Endodermal cell (in vitro differentiated cells): ENCODE results near the gene MISP. TPM values are rescaled to one million over a fixed set of nuclear protein-coding genes. Genes with fewer than 3 reads are reported as not detected.

ENCODE experiments used
- DNase-seq: peaks from one replicate; pipeline ENCODE4 v3.0.0-alpha.2; 2017
- H3K27ac ChIP-seq: 2 replicates; pipeline ENCODE4 v1.5.1; 2013; ENCODE audit warnings: mild to moderate bottlenecking, low read depth, low read length, moderate library complexity
- H3K27me3 ChIP-seq: 2 replicates; pipeline ENCODE4 v1.6.1; 2013; ENCODE audit warnings: mild to moderate bottlenecking, low read length, moderate library complexity; ENCODE audit not compliant: insufficient read depth, control insufficient read depth, poor library complexity, severe bottlenecking
- H3K36me3 ChIP-seq: 2 replicates; pipeline ENCODE4 v1.7.0; 2013; ENCODE audit warnings: mild to moderate bottlenecking, low read length, moderate library complexity; ENCODE audit not compliant: control insufficient read depth, insufficient read depth
- H3K4me1 ChIP-seq: one replicate; pipeline ENCODE4 v1.7.0; 2013; ENCODE audit warnings: low read length; ENCODE audit not compliant: control insufficient read depth, insufficient read depth
- H3K4me3 ChIP-seq: 2 replicates; pipeline ENCODE4 v1.5.1; 2013; ENCODE audit warnings: mild to moderate bottlenecking, low read length, moderate library complexity
- H3K9ac ChIP-seq: 2 replicates; pipeline ENCODE4 v1.6.1; 2013; ENCODE audit warnings: mild to moderate bottlenecking, low read length, moderate library complexity; ENCODE audit not compliant: poor library complexity, severe bottlenecking; ENCODE audit errors: extremely low read depth
- H3K9me3 ChIP-seq: 2 replicates; pipeline ENCODE4 v1.6.1; 2013; ENCODE audit warnings: mild to moderate bottlenecking, low read length, moderate library complexity; ENCODE audit not compliant: control insufficient read depth
- H3K27ac Mint-ChIP-seq: 2 replicates; pipeline ENCODE4 v1.8.0; 2020; ENCODE audit warnings: mixed read lengths
- H3K27me3 Mint-ChIP-seq: 2 replicates; pipeline ENCODE4 v1.8.0; 2021; ENCODE audit warnings: mild to moderate bottlenecking, mixed read lengths; ENCODE audit not compliant: insufficient read depth
- H3K36me3 Mint-ChIP-seq: 2 replicates; pipeline ENCODE4 v1.8.0; 2020; ENCODE audit warnings: low read depth, mixed read lengths
- H3K4me1 Mint-ChIP-seq: 2 replicates; pipeline ENCODE4 v1.8.0; 2020; ENCODE audit warnings: mixed read lengths
- H3K4me3 Mint-ChIP-seq: 2 replicates; pipeline ENCODE4 v1.8.0; 2020; ENCODE audit warnings: mild to moderate bottlenecking, moderate library complexity, mixed read lengths
- H3K9me3 Mint-ChIP-seq: 2 replicates; pipeline ENCODE4 v1.8.0; 2020; ENCODE audit warnings: mild to moderate bottlenecking, mixed read lengths
- CTCF ChIP-seq: fragments of 200-600 bp; sonication (generic); conservative IDR thresholded peaks from 2 replicates; pipeline ENCODE4 v1.5.0; 2021; ENCODE audit warnings: antibody characterized with exemption, mild to moderate bottlenecking
- WGBS, 2 experiments: methylation state at CpG; one replicate each; pipeline versions ENCODE4 v1.1.5 to v1.1.7; 2013; ENCODE audit warnings: missing lambda C conversion rate in 2 of 2, mixed read lengths in 1 of 2; ENCODE audit not compliant: insufficient coverage in 1 of 2, insufficient read length in 1 of 2; 5-methylcytosine and 5-hydroxymethylcytosine counted together
- total RNA-seq, 2 donors: library from RNA; stranded (reverse); fragmentation: NEBNext Ultra II Directional in 1 of 2; extraction: Animal tissue kit (Norgen Biotek cat#: 25700) in 1 of 2; gene quantifications; 2 replicates in 1 of 2; 3 replicates in 1 of 2; pipeline ENCODE4 v1.2.1, GENCODE V29; 2021

MISP gene
- total RNA-seq, 2 donors from 2014 or later, result 0.11 TPM; not detected in 1

- TF ChIP-seq CTCF, result no peak
- Histone ChIP-seq H3K4me1 (no peaks in the 10 kb centered on the region), H3K9me3 (no peaks in the 10 kb centered on the region), H3K9ac (no peak overlapping the region), H3K27ac (no peak overlapping the region), H3K36me3 (peaks cover 57% of the 10 kb centered on the region), H3K4me3 (no peak overlapping the region), H3K27me3 (no peaks in the 10 kb centered on the region)
- WGBS, 2 experiments, result 95 to 98% methylated on average over 11 to 20 of the region's 20 CpGs
- Mint-ChIP-seq H3K27ac (no peak overlapping the region), H3K4me1 (no peaks in the 10 kb centered on the region), H3K36me3 (peaks cover 61% of the 10 kb centered on the region), H3K9me3 (no peaks in the 10 kb centered on the region), H3K27me3 (no peaks in the 10 kb centered on the region), H3K4me3 (no peak overlapping the region)
- peak; percentile 56 for DNase-seq
These were observed 60.7 kb downstream of the MISP start for GRCh38 chr19:811506-812048.

- no peaks in the 10 kb centered on the region for H3K9me3 Mint-ChIP-seq
- Histone ChIP-seq H3K4me3 (no peak overlapping the region), H3K36me3 (peaks cover 50% of the 10 kb centered on the region), H3K27ac (no peak overlapping the region), H3K27me3 (no peaks in the 10 kb centered on the region), H3K9ac (no peak overlapping the region), H3K4me1 (no peaks in the 10 kb centered on the region), H3K9me3 (no peaks in the 10 kb centered on the region)
- peak; percentile 55 for DNase-seq
- H3K27me3 Mint-ChIP-seq, result no peaks in the 10 kb centered on the region
- no peak for TF ChIP-seq CTCF
- no peak overlapping the region for H3K4me3 Mint-ChIP-seq
- H3K4me1 Mint-ChIP-seq, result no peaks in the 10 kb centered on the region
- H3K36me3 Mint-ChIP-seq, result peaks cover 60% of the 10 kb centered on the region
- H3K27ac Mint-ChIP-seq, result no peak overlapping the region
- WGBS, 2 experiments, result 97% methylated on average over 62 to 77 of the region's 80 CpGs
These were observed 61.3 kb downstream of the MISP start for GRCh38 chr19:812049-812746.

DNA sequence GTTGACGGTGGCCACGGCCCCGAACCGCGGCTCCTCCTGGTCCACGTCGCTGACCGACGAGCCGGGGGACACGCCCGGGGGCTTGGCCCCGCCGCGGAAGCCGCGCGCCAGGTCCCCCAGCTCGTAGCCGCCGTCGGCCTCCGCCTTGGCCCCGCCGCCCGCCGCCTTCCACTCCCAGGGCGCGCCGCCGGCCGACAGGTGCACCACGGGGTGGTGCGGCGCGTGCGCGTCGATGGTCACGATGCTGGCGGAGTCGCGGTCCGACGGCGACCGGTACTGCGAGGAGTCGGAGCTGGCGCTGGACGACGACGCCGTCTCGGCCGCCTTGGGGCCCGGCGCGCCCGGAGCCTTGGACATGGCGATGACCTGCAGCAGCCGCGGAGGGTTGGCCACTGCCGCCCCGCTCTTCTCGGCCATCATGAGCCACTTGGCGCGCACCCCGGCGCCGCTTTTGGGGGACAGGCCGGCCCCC is 61.9 kb downstream of the MISP start:
- no peaks in the 10 kb centered on the region for H3K9me3 Mint-ChIP-seq
- peak; percentile 55 for DNase-seq
- 96 to 98% methylated on average over 53 to 72 of the region's 72 CpGs for WGBS, 2 experiments

More for the DNA sequence above, 61.9 kb downstream of the MISP start:
- H3K36me3 ChIP-seq, result peaks cover 45% of the 10 kb centered on the region
- H3K4me1 ChIP-seq, result no peaks in the 10 kb centered on the region
- no peaks in the 10 kb centered on the region for H3K9me3 ChIP-seq
- no peak overlapping the region for H3K4me3 ChIP-seq
- H3K4me1 Mint-ChIP-seq, result no peaks in the 10 kb centered on the region
- H3K27me3 Mint-ChIP-seq, result no peaks in the 10 kb centered on the region
- no peaks in the 10 kb centered on the region for H3K27me3 ChIP-seq
- H3K36me3 Mint-ChIP-seq, result peaks cover 55% of the 10 kb centered on the region
- H3K4me3 Mint-ChIP-seq, result no peak overlapping the region
- no peak overlapping the region for H3K27ac Mint-ChIP-seq
- no peak overlapping the region for H3K27ac ChIP-seq
- no peak overlapping the region for H3K9ac ChIP-seq
- TF ChIP-seq CTCF, result no peak
